GM12873 (cell line): ENCODE data around the gene CROCC2.

Experiments
- TF ChIP-seq, protein P1 (sequence below): IDR thresholded peaks from 2 replicates; pipeline ENCODE4 v1.5.1; 2012; ENCODE audit warnings: low read depth, mild to moderate bottlenecking, moderate library complexity, low read length, control low read depth; ENCODE audit not compliant: insufficient read depth; ENCODE audit errors: missing control alignments

Gene CROCC2

DNA sequence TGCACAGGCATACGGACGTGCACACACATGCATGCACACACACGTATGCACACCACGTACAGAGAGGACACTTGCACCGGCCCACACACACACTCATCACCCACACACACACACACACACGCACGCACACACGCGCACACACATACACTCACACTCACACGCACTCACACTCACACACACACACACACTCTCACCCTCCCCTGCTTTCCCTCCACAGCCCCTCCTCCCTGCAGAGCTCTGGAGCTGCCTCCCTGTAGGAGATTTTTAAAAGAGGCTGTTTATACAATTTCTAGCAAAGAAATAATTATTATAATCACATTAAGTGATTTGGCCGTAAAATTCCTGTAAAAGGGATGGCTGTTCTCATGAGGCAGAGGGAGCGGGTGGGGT lies 55.8 kb downstream of the CROCC2 start:
- TF ChIP-seq, protein P1, sequence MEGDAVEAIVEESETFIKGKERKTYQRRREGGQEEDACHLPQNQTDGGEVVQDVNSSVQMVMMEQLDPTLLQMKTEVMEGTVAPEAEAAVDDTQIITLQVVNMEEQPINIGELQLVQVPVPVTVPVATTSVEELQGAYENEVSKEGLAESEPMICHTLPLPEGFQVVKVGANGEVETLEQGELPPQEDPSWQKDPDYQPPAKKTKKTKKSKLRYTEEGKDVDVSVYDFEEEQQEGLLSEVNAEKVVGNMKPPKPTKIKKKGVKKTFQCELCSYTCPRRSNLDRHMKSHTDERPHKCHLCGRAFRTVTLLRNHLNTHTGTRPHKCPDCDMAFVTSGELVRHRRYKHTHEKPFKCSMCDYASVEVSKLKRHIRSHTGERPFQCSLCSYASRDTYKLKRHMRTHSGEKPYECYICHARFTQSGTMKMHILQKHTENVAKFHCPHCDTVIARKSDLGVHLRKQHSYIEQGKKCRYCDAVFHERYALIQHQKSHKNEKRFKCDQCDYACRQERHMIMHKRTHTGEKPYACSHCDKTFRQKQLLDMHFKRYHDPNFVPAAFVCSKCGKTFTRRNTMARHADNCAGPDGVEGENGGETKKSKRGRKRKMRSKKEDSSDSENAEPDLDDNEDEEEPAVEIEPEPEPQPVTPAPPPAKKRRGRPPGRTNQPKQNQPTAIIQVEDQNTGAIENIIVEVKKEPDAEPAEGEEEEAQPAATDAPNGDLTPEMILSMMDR = no peak

DNA sequence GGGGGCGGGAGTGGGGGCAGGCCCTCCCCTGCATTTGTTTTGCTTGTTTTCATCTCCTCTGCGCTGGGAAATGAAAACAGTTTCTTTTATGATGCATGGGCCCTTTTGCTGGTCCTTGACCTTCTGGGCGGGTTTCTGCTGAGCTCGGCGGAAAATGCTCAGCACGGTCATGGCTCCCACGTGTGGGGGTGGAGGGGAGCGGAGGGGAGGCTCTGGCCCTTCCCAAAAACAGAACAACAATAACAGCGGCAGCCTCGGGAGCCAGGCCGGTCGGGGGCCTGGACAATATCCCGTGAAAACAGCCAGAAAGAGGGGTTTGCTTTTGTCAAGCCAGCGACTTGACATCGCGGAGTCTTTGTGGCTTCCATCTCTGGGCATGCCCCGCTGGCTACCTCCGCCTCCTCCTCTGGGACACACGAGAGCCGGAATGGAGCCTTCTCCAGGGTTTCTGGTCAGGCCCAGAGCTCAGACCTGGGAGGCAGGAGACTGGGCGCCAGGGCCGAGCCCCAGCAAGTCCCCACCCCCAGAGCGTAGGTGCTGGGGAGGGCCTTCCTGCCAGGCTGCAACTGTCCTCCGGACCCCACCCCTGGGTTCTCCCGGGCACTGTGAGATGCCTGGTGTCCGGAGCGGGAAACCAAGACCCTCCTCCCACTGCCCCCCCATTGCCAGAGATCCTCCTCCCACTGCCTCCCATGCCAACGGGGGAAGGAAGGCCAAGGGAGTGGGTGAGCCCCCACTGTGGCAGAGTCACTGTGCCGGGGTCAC lies 56.3 kb downstream of the CROCC2 start:
- TF ChIP-seq, protein P1 = no peak

DNA sequence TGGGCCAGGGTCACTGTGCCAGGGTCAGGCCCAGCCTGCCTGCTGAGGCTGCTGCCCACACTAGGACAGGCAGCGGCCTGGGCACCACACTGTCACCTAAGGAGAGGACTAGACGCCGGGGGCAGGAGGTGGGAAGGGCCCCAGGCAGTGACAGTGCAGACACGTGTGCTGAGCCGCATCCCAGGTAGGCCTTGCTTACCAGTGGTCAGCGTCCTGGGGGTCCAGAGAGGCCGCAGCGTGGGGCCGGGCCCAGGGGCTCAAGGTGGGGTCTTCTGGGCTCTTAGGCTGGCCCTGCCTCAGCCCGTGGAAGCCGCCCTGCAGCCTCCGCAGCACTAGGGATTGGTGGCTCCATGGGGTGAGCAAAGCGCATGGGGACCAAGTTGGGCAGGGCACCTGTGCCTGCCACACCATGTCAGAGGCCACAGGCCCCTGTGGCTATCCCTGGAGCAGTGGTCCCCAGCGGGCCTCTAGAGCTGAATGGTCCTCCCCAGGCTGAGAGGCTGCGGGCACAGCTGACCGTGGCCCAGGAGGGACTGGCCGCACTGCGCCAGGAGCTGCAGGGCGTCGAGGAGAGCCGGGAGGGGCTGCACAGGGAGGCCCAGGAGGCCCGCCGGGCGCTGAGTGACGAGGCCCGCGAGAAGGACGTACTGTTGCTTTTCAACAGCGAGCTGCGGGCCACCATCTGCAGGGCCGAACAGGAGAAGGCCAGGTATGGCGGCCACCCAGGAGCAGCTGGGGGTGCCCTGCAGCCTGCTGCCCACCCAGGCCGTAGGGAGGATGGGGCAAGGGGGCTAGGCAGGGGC lies 57.1 kb downstream of the CROCC2 start:
- TF ChIP-seq, protein P1 = no peak

DNA sequence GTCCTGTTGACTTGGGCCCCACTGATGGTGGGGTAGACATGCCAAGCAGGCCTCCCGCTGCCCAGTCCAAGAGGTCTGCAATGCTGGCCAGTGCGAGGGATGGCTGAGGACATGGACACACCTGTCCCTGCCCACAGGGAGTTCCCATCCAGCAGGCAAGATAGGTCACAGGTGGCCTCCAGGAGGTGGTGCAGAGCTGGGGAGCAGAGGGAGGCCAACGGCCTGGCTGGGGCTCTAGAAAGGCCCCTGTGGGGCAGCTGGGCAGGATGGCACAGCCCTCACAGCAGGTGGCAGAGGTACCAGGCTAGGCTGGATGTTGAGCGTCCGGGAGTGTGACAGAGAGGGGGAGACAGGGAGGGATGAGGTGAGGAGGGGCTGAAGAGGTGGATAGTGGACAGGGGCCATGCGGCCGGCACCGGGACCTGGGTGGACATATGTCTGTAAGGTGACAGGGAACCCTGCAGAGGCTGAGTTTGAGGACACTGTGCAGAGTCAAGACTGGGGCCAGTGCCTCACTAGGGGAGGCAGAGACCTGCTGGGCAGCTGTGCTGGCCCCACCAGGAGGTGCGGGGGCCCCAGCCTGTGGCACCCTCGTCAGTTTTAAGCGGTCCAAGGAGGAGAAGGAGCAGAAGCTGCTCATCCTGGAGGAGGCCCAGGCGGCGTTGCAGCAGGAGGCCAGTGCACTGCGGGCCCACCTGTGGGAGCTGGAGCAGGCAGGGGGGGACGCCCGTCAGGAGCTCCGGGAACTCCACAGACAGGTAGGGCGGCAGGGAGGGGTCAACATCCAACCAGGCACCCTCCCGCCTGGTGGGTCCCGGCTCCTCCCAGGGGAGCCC lies 58.0 kb downstream of the CROCC2 start:
- TF ChIP-seq, protein P1 = no peak

DNA sequence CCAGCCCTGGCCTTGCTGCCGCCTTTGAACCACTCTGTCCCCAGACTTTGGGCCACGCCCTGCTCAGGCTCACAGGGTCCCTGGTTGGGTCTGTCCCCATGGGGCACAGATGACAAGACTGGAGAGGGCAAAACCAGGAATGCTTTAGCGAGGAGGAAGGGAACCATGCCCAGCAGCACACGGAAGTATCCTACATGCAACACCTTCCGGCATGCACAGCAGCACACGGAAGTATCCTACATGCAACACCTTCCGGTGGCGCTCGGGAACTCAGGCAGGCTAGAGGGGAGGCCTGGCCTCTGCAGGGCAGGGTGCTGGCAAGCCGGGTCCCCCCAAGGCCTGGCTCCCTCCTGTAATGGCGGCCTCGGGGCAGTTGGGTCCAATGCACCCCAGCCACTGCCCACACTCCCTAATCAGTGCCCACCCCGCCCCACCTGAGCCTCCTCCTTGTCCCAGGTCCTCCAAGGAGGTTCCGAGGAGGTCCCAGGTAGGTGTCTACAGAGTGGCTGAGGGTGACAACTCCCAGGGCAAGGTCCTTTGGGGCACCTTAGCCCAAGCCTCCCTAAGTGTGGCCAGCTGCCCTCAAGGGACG lies 58.7 kb downstream of the CROCC2 start:
- TF ChIP-seq, protein P1 = no peak

DNA sequence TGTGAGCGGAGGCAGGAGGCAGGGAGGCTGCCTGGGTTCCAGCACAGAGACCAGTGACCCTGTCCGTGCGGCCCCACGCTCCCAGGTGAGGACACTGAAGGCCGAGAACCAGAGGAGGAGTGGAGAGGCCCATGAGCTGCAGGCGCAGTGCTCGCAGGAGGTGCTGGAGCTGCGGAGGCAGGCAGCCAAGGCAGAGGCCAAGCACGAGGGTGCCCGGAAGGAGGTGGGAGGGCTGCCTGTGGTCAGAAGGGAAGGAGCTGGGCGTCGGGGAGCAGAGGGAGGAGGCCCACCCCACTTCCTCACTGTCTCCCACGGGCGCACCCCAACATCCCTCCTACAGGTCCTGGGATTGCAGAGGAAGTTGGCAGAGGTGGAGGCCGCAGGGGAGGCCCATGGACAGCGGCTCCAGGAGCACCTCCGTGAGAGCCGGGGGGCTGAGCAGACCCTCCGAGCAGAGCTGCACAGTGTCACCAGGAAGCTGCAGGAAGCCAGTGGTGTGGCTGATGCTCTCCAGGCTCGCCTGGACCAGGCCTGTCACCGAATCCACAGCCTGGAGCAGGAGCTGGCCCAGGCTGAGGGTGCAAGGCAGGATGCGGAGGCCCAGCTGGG lies 59.3 kb downstream of the CROCC2 start:
- TF ChIP-seq, protein P1 = no peak
